HepG2 (cell line): ENCODE results near the gene SLC13A5. TPM values are rescaled to one million over a fixed set of nuclear protein-coding genes. Genes with fewer than 3 reads are reported as not detected.
A peak's percentile ranks its signal among the peaks of the same experiment; 100 is the strongest.

ENCODE experiments used
- ATAC-seq: fragments of 200-7000 bp; cut with Tn5 transposase; 3 replicates; pipeline ENCODE4 v1.9.1; 2020; ENCODE audit warnings: mild to moderate bottlenecking, moderate library complexity
- BruUV-seq: library from RNA; stranded (reverse); fragments of 400-500 nt; replicated peaks from 2 replicates; lab custom pipeline; 2021; lab: Mats Ljungman, UMichigan
- CTCF ChIA-PET: fragments of 300-600 bp; formaldehyde crosslinking; extraction: SDS; loops from one replicate; lab custom pipeline; 2021; ENCODE audit warnings: low total read pairs, inconsistent platforms, low intra/inter-chr PET ratio; lab: Yijun Ruan, JAX
- POLR2A ChIA-PET: fragments of 350-600 bp; sonication (Branson Sonifier 250); formaldehyde crosslinking; loops from one replicate; lab custom pipeline; 2020; ENCODE audit warnings: antibody characterized with exemption, inconsistent platforms; lab: Yijun Ruan, JAX
- DNase-seq: peaks from one replicate; pipeline ENCODE4 v3.0.0-alpha.2; 2015; ENCODE audit warnings: low spot score
- FAIRE-seq: peaks from 3 replicates; lab custom pipeline; 2011; peaks lifted over from hg19 to GRCh38; lab: Jason Lieb, UNC
- H2AFZ ChIP-seq: one replicate; pipeline ENCODE4 v1.6.1; 2011; ENCODE audit warnings: low read length, inconsistent platforms
- H3K27ac ChIP-seq: fragments of 300-600 bp; 3 replicates; pipeline ENCODE4 v1.8.0; 2011; ENCODE audit warnings: mixed run types, mild to moderate bottlenecking, mixed read lengths, low read length, inconsistent platforms; ENCODE audit not compliant: insufficient read depth; ENCODE audit errors: extremely low read length
- H3K27me3 ChIP-seq, 2 experiments: fragments of 200-600 bp in 1 of 2; 2 replicates in 1 of 2; 3 replicates in 1 of 2; pipeline versions ENCODE4 v1.6.0 to v1.8.0; 2011; ENCODE audit warnings: low read length in 2 of 2, mild to moderate bottlenecking in 2 of 2, moderate library complexity in 2 of 2, inconsistent platforms in 1 of 2; ENCODE audit not compliant: insufficient read depth in 2 of 2, control insufficient read depth in 1 of 2
- H3K36me3 ChIP-seq, 2 experiments: fragments of 200-600 bp in 1 of 2; replicated peaks in 1 of 2; 2 replicates in 1 of 2; 3 replicates in 1 of 2; pipeline versions ENCODE4 v1.5.1 to v1.8.0; 2011; ENCODE audit warnings: low read length in 2 of 2, inconsistent platforms in 1 of 2; ENCODE audit not compliant: insufficient read depth in 2 of 2, control insufficient read depth in 1 of 2
- H3K4me1 ChIP-seq: 2 replicates; pipeline ENCODE4 v1.5.1; 2012; ENCODE audit warnings: low read length, inconsistent platforms; ENCODE audit not compliant: insufficient read depth
- H3K4me2 ChIP-seq: 2 replicates; pipeline ENCODE4 v1.6.0; 2011; ENCODE audit warnings: low read depth, low read length, inconsistent platforms
- H3K4me3 ChIP-seq, 3 experiments: fragments of 200-600 bp in 1 of 3; sonication (generic), shearing (Covaris generic) in 1 of 3; replicated peaks in 1 of 3; 2 replicates each; pipeline ENCODE4 v1.5.1; 2011 to 2016; ENCODE audit warnings: low read length in 3 of 3, inconsistent platforms in 2 of 3, low read depth in 2 of 3, mild to moderate bottlenecking in 2 of 3, control low read depth in 1 of 3, mixed read lengths in 1 of 3; ENCODE audit not compliant: insufficient read depth in 1 of 3
- H3K79me2 ChIP-seq: one replicate; pipeline ENCODE4 v1.6.1; 2011; ENCODE audit warnings: low read length, inconsistent platforms; ENCODE audit not compliant: insufficient read depth
- H3K9ac ChIP-seq: 2 replicates; pipeline ENCODE4 v1.6.0; 2011; ENCODE audit warnings: mild to moderate bottlenecking, low read depth, low read length, inconsistent platforms; ENCODE audit not compliant: insufficient read depth
- H3K9me3 ChIP-seq: 2 replicates; pipeline ENCODE4 v1.5.1; 2012; ENCODE audit warnings: mild to moderate bottlenecking, low read length
- H4K20me1 ChIP-seq: 2 replicates; pipeline ENCODE4 v1.6.0; 2011; ENCODE audit warnings: inconsistent platforms, mild to moderate bottlenecking, low read length, moderate library complexity; ENCODE audit not compliant: insufficient read depth
- HOXD1 ChIP-seq: sonication (generic); formaldehyde crosslinking; IDR thresholded peaks from 2 replicates; pipeline ENCODE4 v1.5.0; 2020; ENCODE audit warnings: missing genetic modification reagents
- KMT2B ChIP-seq: IDR thresholded peaks from 2 replicates; pipeline ENCODE4 v1.6.1; 2016; ENCODE audit warnings: missing genetic modification reagents, missing compliant biosample characterization
- LCORL ChIP-seq, 2 experiments: fragments of 450-650 bp in 1 of 2; sonication (generic) in 1 of 2; formaldehyde crosslinking in 1 of 2; IDR thresholded peaks; 2 replicates each; pipeline versions ENCODE4 v1.5.0 to v1.6.1; 2017 to 2020; ENCODE audit warnings: antibody characterized with exemption in 1 of 2, missing genetic modification reagents in 1 of 2
- POLR2AphosphoS2 ChIP-seq: IDR thresholded peaks from 2 replicates; pipeline ENCODE4 v1.6.1; 2011; ENCODE audit warnings: low read depth, low read length, improper control_type of control experiment
- RARG ChIP-seq: sonication (generic); formaldehyde crosslinking; IDR thresholded peaks from 2 replicates; pipeline ENCODE4 v1.4.0; 2020; ENCODE audit warnings: low read depth, mild to moderate bottlenecking, missing genetic modification reagents
- U2AF2 ChIP-seq: fragments of 200-400 bp; formaldehyde crosslinking; IDR thresholded peaks from 2 replicates; pipeline ENCODE4 v1.6.1; 2017; ENCODE audit warnings: low read depth, mild to moderate bottlenecking, low read length
- ZFX ChIP-seq: sonication (generic); formaldehyde crosslinking; IDR thresholded peaks from 2 replicates; pipeline ENCODE4 v1.4.0; 2020; ENCODE audit warnings: mild to moderate bottlenecking, low read depth, missing genetic modification reagents, moderate library complexity
- ZNF644 ChIP-seq: IDR thresholded peaks from 2 replicates; pipeline ENCODE4 v1.6.1; 2016; ENCODE audit warnings: low read depth
- ZNF670 ChIP-seq: sonication (generic); formaldehyde crosslinking; IDR thresholded peaks from 2 replicates; pipeline ENCODE4 v1.8.0; 2022; ENCODE audit warnings: mild to moderate bottlenecking, missing genetic modification reagents, borderline replicate concordance
- WGBS: methylation state at CpG from one replicate; pipeline ENCODE4 v1.1.6; 2017; ENCODE audit warnings: low lambda C conversion rate; 5-methylcytosine and 5-hydroxymethylcytosine counted together
- in situ Hi-C: cut with HindIII; loops from 2 replicates; pipeline ENCODE4 v1.10.0; 2017; ENCODE audit warnings: low pct_unique_long_range_greater_than_20kb; ENCODE audit not compliant: extremely low pct_ligation_motif_present
- intact Hi-C: fragments of 100-400 bp; cut with micrococcal nuclease; formaldehyde crosslinking; loops from one replicate; pipeline ENCODE4 v1.10.0; 2022; ENCODE audit not compliant: unreplicated experiment
- polyA plus RNA-seq, 8 experiments: library from polyadenylated mRNA; depleted of rRNA in 3 of 8; stranded (reverse) in 7 of 8; unstranded in 1 of 8; fragments of >200 nt; fragmentation: Illumina TruSeq in 4 of 8; extraction: Trizol in 4 of 8; gene quantifications; 2 replicates each; pipeline versions ENCODE4 v1.2.1 to v1.2.3, GENCODE V29; 2011 to 2016; ENCODE audit warnings: low read depth in 4 of 8, missing spikeins in 1 of 8, mixed read lengths in 1 of 8; ENCODE audit not compliant: insufficient read depth in 1 of 8
- total RNA-seq, 5 experiments: library from RNA; depleted of rRNA; stranded (reverse); fragments of >200 nt; fragmentation: Illumina TruSeq; extraction: Trizol; gene quantifications; 2 replicates each; pipeline ENCODE4 v1.2.3, GENCODE V29; 2016; ENCODE audit warnings: low read depth in 1 of 5
- TF ChIP-seq, protein P1 (sequence below): sonication (generic); formaldehyde crosslinking; IDR thresholded peaks from 2 replicates; pipeline ENCODE4 v1.5.0; 2020; ENCODE audit warnings: mild to moderate bottlenecking, missing genetic modification reagents
- TF ChIP-seq, protein P2 (sequence below): IDR thresholded peaks from 2 replicates; pipeline ENCODE4 v1.6.1; 2016; ENCODE audit warnings: low read depth, control low read depth
- TF ChIP-seq, protein P3 (sequence below): sonication (generic); formaldehyde crosslinking; IDR thresholded peaks from 2 replicates; pipeline ENCODE4 v1.4.0; 2020; ENCODE audit warnings: missing genetic modification reagents
- TF ChIP-seq, protein P4 (sequence below): sonication (generic); formaldehyde crosslinking; IDR thresholded peaks from 2 replicates; pipeline ENCODE4 v1.9.0; 2021; ENCODE audit warnings: missing genetic modification reagents, mild to moderate bottlenecking, borderline replicate concordance
- TF ChIP-seq, protein P5 (sequence below): sonication (generic); formaldehyde crosslinking; IDR thresholded peaks from 2 replicates; pipeline ENCODE4 v1.4.0; 2020; ENCODE audit warnings: mild to moderate bottlenecking, missing genetic modification reagents

Gene SLC13A5
- total and polyA plus RNA-seq, 2 of the 13 experiments (the other 11 are each of a cell fraction or from before 2014, with no cell fraction given): 42.8 to 310 TPM

DNA sequence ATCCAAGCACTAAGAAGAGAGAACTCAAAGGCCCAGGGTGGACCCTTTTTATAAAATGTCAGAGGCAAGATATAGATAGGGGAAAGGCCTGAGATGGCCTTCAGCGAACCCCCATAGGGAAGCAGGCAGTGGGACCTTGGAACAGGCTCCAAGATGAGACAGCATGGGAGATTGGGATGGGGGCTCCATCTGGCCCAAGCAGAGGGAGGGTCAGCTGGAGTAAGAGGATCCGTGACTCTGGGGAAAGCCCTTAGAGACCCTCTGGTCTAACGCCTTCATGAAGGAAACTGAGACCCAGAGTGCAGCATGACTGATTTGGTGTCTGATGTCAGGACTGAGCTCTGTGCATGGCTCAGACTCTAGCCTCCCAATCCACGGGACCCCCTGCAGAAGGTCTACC lies 30.8 kb downstream of the SLC13A5 start:
- H4K20me1 ChIP-seq: no peaks in the 10 kb centered on the region
- no peak overlapping the region for H2AFZ ChIP-seq
- DNase-seq (no peak), ATAC-seq (peak; percentile 4), FAIRE-seq (no peak)
- H3K36me3 ChIP-seq: 0 out of 5 replicates have a peak, but pooled peaks cover 0 to under 1% of the 10 kb centered on the region in 2 experiments
- 76% methylated on average over 1 of the region's 4 CpGs for WGBS
- H3K4me2 ChIP-seq: peak overlapping the region; percentile 66
- H3K27ac ChIP-seq: no peak overlapping the region
- H3K27me3 ChIP-seq: no peaks in the 10 kb centered on the region
- no peaks in the 10 kb centered on the region for H3K79me2 ChIP-seq
- in situ Hi-C loops (no loop called here), intact Hi-C loops (loop anchor here (2.0 kb wide), 2 partner anchors 16 to 18 kb away; no protein-coding TSS in a partner anchor)
- ChIA-PET CTCF (no interaction called here), POLR2A (interaction anchor here (0.6 to 7.7 kb wide), 9 partner anchors 10 to 171 kb away, joined by 3 to 265 read pairs (median 4); partner anchors contain the start of gene SLC13A5)
- H3K9ac ChIP-seq: no peak overlapping the region
- peaks cover 89% of the 10 kb centered on the region for H3K4me1 ChIP-seq
- BruUV-seq: no TSS peak
- H3K9me3 ChIP-seq: no peaks in the 10 kb centered on the region
- H3K4me3 ChIP-seq: no peak overlapping the region
- TF ChIP-seq, protein P1, sequence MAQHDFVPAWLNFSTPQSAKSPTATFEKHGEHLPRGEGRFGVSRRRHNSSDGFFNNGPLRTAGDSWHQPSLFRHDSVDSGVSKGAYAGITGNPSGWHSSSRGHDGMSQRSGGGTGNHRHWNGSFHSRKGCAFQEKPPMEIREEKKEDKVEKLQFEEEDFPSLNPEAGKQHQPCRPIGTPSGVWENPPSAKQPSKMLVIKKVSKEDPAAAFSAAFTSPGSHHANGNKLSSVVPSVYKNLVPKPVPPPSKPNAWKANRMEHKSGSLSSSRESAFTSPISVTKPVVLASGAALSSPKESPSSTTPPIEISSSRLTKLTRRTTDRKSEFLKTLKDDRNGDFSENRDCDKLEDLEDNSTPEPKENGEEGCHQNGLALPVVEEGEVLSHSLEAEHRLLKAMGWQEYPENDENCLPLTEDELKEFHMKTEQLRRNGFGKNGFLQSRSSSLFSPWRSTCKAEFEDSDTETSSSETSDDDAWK (CRISPR knock-in tag): no peak
- no peak for TF ChIP-seq RARG (CRISPR knock-in tag)
- no peak for TF ChIP-seq ZNF644 (CRISPR knock-in tag)
- TF ChIP-seq, protein P2, sequence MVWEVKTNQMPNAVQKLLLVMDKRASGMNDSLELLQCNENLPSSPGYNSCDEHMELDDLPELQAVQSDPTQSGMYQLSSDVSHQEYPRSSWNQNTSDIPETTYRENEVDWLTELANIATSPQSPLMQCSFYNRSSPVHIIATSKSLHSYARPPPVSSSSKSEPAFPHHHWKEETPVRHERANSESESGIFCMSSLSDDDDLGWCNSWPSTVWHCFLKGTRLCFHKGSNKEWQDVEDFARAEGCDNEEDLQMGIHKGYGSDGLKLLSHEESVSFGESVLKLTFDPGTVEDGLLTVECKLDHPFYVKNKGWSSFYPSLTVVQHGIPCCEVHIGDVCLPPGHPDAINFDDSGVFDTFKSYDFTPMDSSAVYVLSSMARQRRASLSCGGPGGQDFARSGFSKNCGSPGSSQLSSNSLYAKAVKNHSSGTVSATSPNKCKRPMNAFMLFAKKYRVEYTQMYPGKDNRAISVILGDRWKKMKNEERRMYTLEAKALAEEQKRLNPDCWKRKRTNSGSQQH (CRISPR knock-in tag): peak; percentile 65; the same call in 1 of the 2 replicates
- TF ChIP-seq POLR2AphosphoS2: 0 out of 2 replicates have a peak, but pooled peaks have one; percentile 16
- TF ChIP-seq ZNF670 (CRISPR knock-in tag): no peak
- no peak for TF ChIP-seq KMT2B (CRISPR knock-in tag)
- TF ChIP-seq, protein P3, sequence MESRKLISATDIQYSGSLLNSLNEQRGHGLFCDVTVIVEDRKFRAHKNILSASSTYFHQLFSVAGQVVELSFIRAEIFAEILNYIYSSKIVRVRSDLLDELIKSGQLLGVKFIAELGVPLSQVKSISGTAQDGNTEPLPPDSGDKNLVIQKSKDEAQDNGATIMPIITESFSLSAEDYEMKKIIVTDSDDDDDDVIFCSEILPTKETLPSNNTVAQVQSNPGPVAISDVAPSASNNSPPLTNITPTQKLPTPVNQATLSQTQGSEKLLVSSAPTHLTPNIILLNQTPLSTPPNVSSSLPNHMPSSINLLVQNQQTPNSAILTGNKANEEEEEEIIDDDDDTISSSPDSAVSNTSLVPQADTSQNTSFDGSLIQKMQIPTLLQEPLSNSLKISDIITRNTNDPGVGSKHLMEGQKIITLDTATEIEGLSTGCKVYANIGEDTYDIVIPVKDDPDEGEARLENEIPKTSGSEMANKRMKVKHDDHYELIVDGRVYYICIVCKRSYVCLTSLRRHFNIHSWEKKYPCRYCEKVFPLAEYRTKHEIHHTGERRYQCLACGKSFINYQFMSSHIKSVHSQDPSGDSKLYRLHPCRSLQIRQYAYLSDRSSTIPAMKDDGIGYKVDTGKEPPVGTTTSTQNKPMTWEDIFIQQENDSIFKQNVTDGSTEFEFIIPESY (CRISPR knock-in tag): no peak
- no peak for TF ChIP-seq U2AF2
- no peak for TF ChIP-seq HOXD1 (CRISPR knock-in tag)
- TF ChIP-seq, protein P4, sequence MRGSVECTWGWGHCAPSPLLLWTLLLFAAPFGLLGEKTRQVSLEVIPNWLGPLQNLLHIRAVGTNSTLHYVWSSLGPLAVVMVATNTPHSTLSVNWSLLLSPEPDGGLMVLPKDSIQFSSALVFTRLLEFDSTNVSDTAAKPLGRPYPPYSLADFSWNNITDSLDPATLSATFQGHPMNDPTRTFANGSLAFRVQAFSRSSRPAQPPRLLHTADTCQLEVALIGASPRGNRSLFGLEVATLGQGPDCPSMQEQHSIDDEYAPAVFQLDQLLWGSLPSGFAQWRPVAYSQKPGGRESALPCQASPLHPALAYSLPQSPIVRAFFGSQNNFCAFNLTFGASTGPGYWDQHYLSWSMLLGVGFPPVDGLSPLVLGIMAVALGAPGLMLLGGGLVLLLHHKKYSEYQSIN (CRISPR knock-in tag): no peak
- TF ChIP-seq, protein P5, sequence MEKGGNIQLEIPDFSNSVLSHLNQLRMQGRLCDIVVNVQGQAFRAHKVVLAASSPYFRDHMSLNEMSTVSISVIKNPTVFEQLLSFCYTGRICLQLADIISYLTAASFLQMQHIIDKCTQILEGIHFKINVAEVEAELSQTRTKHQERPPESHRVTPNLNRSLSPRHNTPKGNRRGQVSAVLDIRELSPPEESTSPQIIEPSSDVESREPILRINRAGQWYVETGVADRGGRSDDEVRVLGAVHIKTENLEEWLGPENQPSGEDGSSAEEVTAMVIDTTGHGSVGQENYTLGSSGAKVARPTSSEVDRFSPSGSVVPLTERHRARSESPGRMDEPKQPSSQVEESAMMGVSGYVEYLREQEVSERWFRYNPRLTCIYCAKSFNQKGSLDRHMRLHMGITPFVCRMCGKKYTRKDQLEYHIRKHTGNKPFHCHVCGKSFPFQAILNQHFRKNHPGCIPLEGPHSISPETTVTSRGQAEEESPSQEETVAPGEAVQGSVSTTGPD (CRISPR knock-in tag): 0 out of 2 replicates have a peak, but pooled peaks have one; percentile 34
- TF ChIP-seq LCORL (IDR thresholded peaks at IDR 0.05): no peak
- no peak for TF ChIP-seq LCORL (CRISPR knock-in tag; IDR thresholded peaks at IDR 0.05)
- 0 out of 2 replicates have a peak, but pooled peaks have one; percentile 15 for TF ChIP-seq ZFX (CRISPR knock-in tag)
